Karpas-422 (cell line): ENCODE data around the gene C2CD2. TPM values are rescaled to one million over a fixed set of nuclear protein-coding genes. Genes with fewer than 3 reads are reported as not detected.

ENCODE experiments used
- DNase-seq: peaks from one replicate; pipeline ENCODE4 v3.0.0-alpha.2; 2015
- H2AFZ ChIP-seq: fragments of 200-600 bp; sonication (generic); 2 replicates; pipeline ENCODE4 v1.6.1; 2014; ENCODE audit warnings: antibody characterized with exemption, low read length, mixed read lengths
- H3K27ac ChIP-seq: fragments of 200-600 bp; sonication (generic); 2 replicates; pipeline ENCODE4 v1.5.1; 2014; ENCODE audit warnings: mild to moderate bottlenecking, low read length, moderate library complexity
- H3K27me3 ChIP-seq: fragments of 200-600 bp; sonication (generic); 2 replicates; pipeline ENCODE4 v1.6.1; 2014; ENCODE audit warnings: low read length, mixed read lengths
- H3K36me3 ChIP-seq: fragments of 200-600 bp; sonication (generic); 2 replicates; pipeline ENCODE4 v1.6.1; 2014; ENCODE audit warnings: low read length, mixed read lengths; ENCODE audit not compliant: insufficient read depth
- H3K4me1 ChIP-seq: fragments of 200-600 bp; sonication (generic); 2 replicates; pipeline ENCODE4 v1.6.1; 2014; ENCODE audit warnings: mild to moderate bottlenecking, low read length, mixed read lengths
- H3K4me2 ChIP-seq: fragments of 200-600 bp; sonication (generic); 2 replicates; pipeline ENCODE4 v1.6.1; 2014; ENCODE audit warnings: low read length, low read depth, mild to moderate bottlenecking; ENCODE audit not compliant: poor library complexity, severe bottlenecking
- H3K4me3 ChIP-seq: fragments of 200-600 bp; sonication (generic); 2 replicates; pipeline ENCODE4 v1.5.1; 2014; ENCODE audit warnings: mild to moderate bottlenecking, antibody characterized with exemption, low read length, mixed read lengths
- H3K79me2 ChIP-seq: fragments of 200-600 bp; sonication (generic); 2 replicates; pipeline ENCODE4 v1.6.1; 2014; ENCODE audit warnings: mild to moderate bottlenecking, low read length, mixed read lengths
- H3K9ac ChIP-seq: fragments of 200-600 bp; sonication (generic); 2 replicates; pipeline ENCODE4 v1.6.0; 2014; ENCODE audit warnings: low read length
- H3K9me2 ChIP-seq: fragments of 200-600 bp; sonication (generic), shearing (Covaris generic); replicated peaks from 2 replicates; pipeline ENCODE4 v1.6.0; 2014; ENCODE audit warnings: mild to moderate bottlenecking, low read length, moderate library complexity; ENCODE audit not compliant: insufficient read depth
- H3K9me3 ChIP-seq: fragments of 300-700, 200-600 bp; sonication (generic); 2 replicates; pipeline ENCODE4 v1.6.1; 2014; ENCODE audit warnings: low read length, mixed read lengths
- H4K20me1 ChIP-seq: fragments of 200-600 bp; sonication (generic); 2 replicates; pipeline ENCODE4 v1.6.1; 2014; ENCODE audit warnings: mild to moderate bottlenecking, antibody characterized with exemption, low read length, low read depth; ENCODE audit not compliant: insufficient read depth
- total RNA-seq: library from RNA; depleted of rRNA; stranded (reverse); fragments of >200 nt; shearing (Covaris generic); gene quantifications from 2 replicates; pipeline ENCODE4 v1.2.3, GENCODE V29; 2014; ENCODE audit warnings: low replicate concordance

C2CD2 gene
- total RNA-seq, 1 experiment from 2014 or later = not detected

DNA sequence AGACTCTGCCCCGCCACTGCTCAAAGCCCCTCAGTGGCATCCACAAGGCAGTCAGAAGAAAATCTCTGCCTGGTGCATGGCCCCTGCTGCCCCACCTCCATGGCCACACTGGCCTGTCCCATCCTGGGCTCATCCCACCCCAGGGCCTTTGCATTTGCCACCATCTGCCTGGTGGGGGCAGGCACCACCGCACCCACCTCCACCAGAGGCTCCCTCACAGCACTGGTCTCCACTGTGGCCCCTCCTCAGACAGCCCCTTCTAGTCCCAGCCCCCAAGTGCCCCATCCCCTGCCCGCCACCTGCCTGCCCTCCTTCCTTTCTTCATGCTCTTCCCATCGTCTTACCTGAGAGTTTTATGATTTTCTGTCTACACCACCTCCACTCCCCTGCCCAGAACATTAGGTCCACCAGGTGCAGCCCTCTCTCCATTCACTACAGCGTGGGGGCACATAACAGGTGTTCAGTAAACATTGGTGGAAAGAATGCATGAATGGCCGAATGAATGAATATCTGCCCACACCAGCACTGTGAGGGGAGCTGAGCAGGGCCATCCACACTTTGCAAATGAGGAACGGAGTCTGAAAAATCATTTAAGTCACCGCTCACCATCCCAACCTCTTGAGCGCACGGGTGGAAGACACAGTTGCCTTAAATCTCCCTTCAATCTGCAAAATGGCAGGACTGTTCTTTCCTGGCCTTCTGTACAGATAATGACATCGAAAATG is 76.7 kb downstream of the C2CD2 start:
- H3K4me2 ChIP-seq = peak overlapping the region; percentile 67
- H4K20me1 ChIP-seq = peaks cover 46% of the 10 kb centered on the region
- H3K36me3 ChIP-seq = no peaks in the 10 kb centered on the region
- no peak overlapping the region for H3K9ac ChIP-seq
- H3K27me3 ChIP-seq = no peaks in the 10 kb centered on the region
- DNase-seq = no peak
- H3K4me3 ChIP-seq = no peak overlapping the region
- H3K9me2 ChIP-seq = no peaks in the 10 kb centered on the region
- no peak overlapping the region for H3K27ac ChIP-seq
- no peaks in the 10 kb centered on the region for H3K9me3 ChIP-seq
- H3K79me2 ChIP-seq = peaks cover 7% of the 10 kb centered on the region
- H2AFZ ChIP-seq = no peak overlapping the region
- peaks cover 24% of the 10 kb centered on the region for H3K4me1 ChIP-seq

GRCh38 chr21:41876396-41876795 is 77.4 kb downstream of the C2CD2 start:
- Histone ChIP-seq H2AFZ (no peak overlapping the region), H3K9ac (no peak overlapping the region), H3K79me2 (peaks cover 7% of the 10 kb centered on the region), H3K9me3 (no peaks in the 10 kb centered on the region), H3K4me1 (peaks cover 24% of the 10 kb centered on the region), H3K27me3 (no peaks in the 10 kb centered on the region), H3K4me2 (no peak overlapping the region), H3K27ac (no peak overlapping the region), H3K4me3 (no peak overlapping the region), H3K9me2 (no peaks in the 10 kb centered on the region), H3K36me3 (no peaks in the 10 kb centered on the region), H4K20me1 (peaks cover 47% of the 10 kb centered on the region)
- no peak for DNase-seq

- H3K9me3 ChIP-seq = no peaks in the 10 kb centered on the region
- no peaks in the 10 kb centered on the region for H3K9me2 ChIP-seq
- peaks cover 29% of the 10 kb centered on the region for H3K4me1 ChIP-seq
- H3K4me3 ChIP-seq = no peak overlapping the region
- H4K20me1 ChIP-seq = peaks cover 60% of the 10 kb centered on the region
- H3K79me2 ChIP-seq = peaks cover 7% of the 10 kb centered on the region
- H2AFZ ChIP-seq = no peak overlapping the region
- no peak overlapping the region for H3K9ac ChIP-seq
- H3K4me2 ChIP-seq = no peak overlapping the region
- no peak for DNase-seq
- no peaks in the 10 kb centered on the region for H3K27me3 ChIP-seq
- no peaks in the 10 kb centered on the region for H3K36me3 ChIP-seq
- H3K27ac ChIP-seq = no peak overlapping the region
Measured at GRCh38 chr21:41875086-41875485, 78.7 kb downstream of the C2CD2 start.

- Histone ChIP-seq H3K4me2 (no peak overlapping the region), H3K9ac (no peak overlapping the region), H3K9me2 (no peaks in the 10 kb centered on the region), H3K4me3 (no peak overlapping the region), H2AFZ (no peak overlapping the region), H3K27me3 (no peaks in the 10 kb centered on the region), H4K20me1 (peaks cover 63% of the 10 kb centered on the region), H3K9me3 (no peaks in the 10 kb centered on the region), H3K79me2 (peaks cover 7% of the 10 kb centered on the region), H3K36me3 (no peaks in the 10 kb centered on the region), H3K27ac (no peak overlapping the region), H3K4me1 (peaks cover 29% of the 10 kb centered on the region)
- DNase-seq = no peak
Measured at GRCh38 chr21:41874611-41875010, 79.2 kb downstream of the C2CD2 start.

- H3K9ac ChIP-seq = no peak overlapping the region
- H3K9me2 ChIP-seq = no peaks in the 10 kb centered on the region
- no peak for DNase-seq
- no peak overlapping the region for H3K4me2 ChIP-seq
- H4K20me1 ChIP-seq = peaks cover 64% of the 10 kb centered on the region
- H3K79me2 ChIP-seq = peaks cover 6% of the 10 kb centered on the region
- no peak overlapping the region for H3K27ac ChIP-seq
- peaks cover 38% of the 10 kb centered on the region for H3K4me1 ChIP-seq
- no peaks in the 10 kb centered on the region for H3K36me3 ChIP-seq
- H3K4me3 ChIP-seq = no peak overlapping the region
- H3K9me3 ChIP-seq = no peaks in the 10 kb centered on the region
- no peaks in the 10 kb centered on the region for H3K27me3 ChIP-seq
- H2AFZ ChIP-seq = no peak overlapping the region
Measured at GRCh38 chr21:41873426-41873825, 80.4 kb downstream of the C2CD2 start.

DNA sequence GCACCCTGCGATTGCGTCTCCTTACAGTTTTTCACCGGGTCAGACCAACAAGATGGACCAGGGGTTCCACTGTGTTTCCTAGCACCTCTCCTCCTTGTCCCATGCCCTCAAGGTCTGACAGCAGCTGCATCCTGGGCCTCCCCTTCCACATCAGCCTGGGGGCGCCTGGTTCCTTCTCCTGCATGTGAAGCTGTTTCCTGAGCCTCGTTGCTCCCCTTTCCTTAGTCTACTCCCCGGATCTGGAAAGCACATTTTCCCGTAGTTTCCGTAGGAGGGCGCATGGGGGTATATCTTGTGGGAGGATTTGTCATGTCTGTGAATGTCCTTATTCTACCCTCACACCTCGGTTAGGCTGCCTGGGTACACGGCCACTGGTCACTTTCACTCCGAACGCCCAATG is 80.8 kb downstream of the C2CD2 start:
- Histone ChIP-seq H2AFZ (no peak overlapping the region), H3K4me2 (no peak overlapping the region), H3K4me3 (no peak overlapping the region), H3K9me2 (no peaks in the 10 kb centered on the region), H3K79me2 (peaks cover 4% of the 10 kb centered on the region; the same call in 1 of the 2 replicates), H3K9ac (no peak overlapping the region), H3K9me3 (no peaks in the 10 kb centered on the region), H3K27ac (no peak overlapping the region), H3K27me3 (no peaks in the 10 kb centered on the region), H4K20me1 (peaks cover 64% of the 10 kb centered on the region), H3K36me3 (no peaks in the 10 kb centered on the region), H3K4me1 (peaks cover 38% of the 10 kb centered on the region)
- DNase-seq = no peak

GRCh38 chr21:41871293-41872030 is 82.4 kb downstream of the C2CD2 start:
- no peak overlapping the region for H2AFZ ChIP-seq
- no peaks in the 10 kb centered on the region for H3K36me3 ChIP-seq
- H3K27ac ChIP-seq = no peak overlapping the region
- no peaks in the 10 kb centered on the region for H3K9me2 ChIP-seq
- H3K79me2 ChIP-seq = peaks cover 4% of the 10 kb centered on the region; the same call in 1 of the 2 replicates
- H3K4me1 ChIP-seq = peaks cover 44% of the 10 kb centered on the region
- no peaks in the 10 kb centered on the region for H3K27me3 ChIP-seq
- peaks cover 66% of the 10 kb centered on the region for H4K20me1 ChIP-seq
- H3K4me2 ChIP-seq = no peak overlapping the region
- H3K4me3 ChIP-seq = no peak overlapping the region
- no peaks in the 10 kb centered on the region for H3K9me3 ChIP-seq
- no peak overlapping the region for H3K9ac ChIP-seq
- DNase-seq = no peak

DNA sequence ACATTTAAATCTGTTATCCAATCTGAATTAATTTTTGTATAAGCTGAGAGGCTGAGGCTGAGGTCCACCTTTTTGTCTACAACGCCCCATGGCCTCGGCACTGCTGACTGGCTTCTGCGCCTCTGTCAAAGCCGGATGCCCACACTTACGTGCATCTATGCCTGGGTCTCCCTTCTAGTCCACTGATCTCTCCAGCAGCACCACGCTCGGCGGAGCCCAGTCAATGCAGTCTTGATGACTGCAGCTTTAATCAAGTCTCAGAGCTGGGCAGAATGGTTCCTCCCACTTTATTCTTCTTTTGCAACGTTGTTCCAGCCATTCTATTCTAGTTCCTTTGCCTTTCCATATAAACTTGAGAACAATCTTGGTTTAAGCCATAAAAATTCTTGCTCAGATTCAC is 84.0 kb downstream of the C2CD2 start:
- Histone ChIP-seq H3K4me2 (peak overlapping the region; percentile 83), H3K9me3 (no peaks in the 10 kb centered on the region), H3K36me3 (no peaks in the 10 kb centered on the region), H3K9ac (no peak overlapping the region), H3K4me3 (no peak overlapping the region), H4K20me1 (peaks cover 66% of the 10 kb centered on the region), H3K27me3 (no peaks in the 10 kb centered on the region), H3K79me2 (no peaks in the 10 kb centered on the region), H2AFZ (no peak overlapping the region), H3K4me1 (peaks cover 56% of the 10 kb centered on the region), H3K9me2 (no peaks in the 10 kb centered on the region), H3K27ac (no peak overlapping the region)
- DNase-seq = peak; percentile 76
